PC-3 (cell line): Measurements from ENCODE around the gene CEBPZ. TPM values are rescaled to one million over a fixed set of nuclear protein-coding genes. Genes with fewer than 3 reads are reported as not detected.
"Not testable (repeated sequence)": the region's sequence is repeated elsewhere in the genome, so short reads cannot be mapped to it uniquely, and the experiment has no call there.

Experiments used
- ATAC-seq: fragments of 200-7000 bp; cut with Tn5 transposase; 2 replicates; pipeline ENCODE4 v1.9.1; 2020; ENCODE audit warnings: mild to moderate bottlenecking, moderate library complexity
- BruUV-seq: library from RNA; stranded (reverse); fragments of 400-500 nt; replicated peaks from 2 replicates; lab custom pipeline; 2021; lab: Mats Ljungman, UMichigan
- CTCF ChIA-PET: fragments of 300-600 bp; sonication (Branson Sonifier 250); formaldehyde crosslinking; loops from one replicate; lab custom pipeline; 2022; ENCODE audit warnings: antibody characterized with exemption; lab: Charles Lee
- POLR2A ChIA-PET: fragments of 300-600 bp; sonication (Branson Sonifier 250); formaldehyde crosslinking; loops from one replicate; lab custom pipeline; 2022; ENCODE audit warnings: antibody characterized with exemption; ENCODE audit not compliant: unreplicated experiment; lab: Charles Lee
- DNase-seq: peaks from one replicate; pipeline ENCODE4 v3.0.0-alpha.2; 2015
- H2AFZ ChIP-seq: fragments of 300-600 bp; sonication (generic); 2 replicates; pipeline ENCODE4 v1.6.0; 2016; ENCODE audit warnings: antibody characterized with exemption, low read length
- H3F3A ChIP-seq: fragments of 300-600 bp; sonication (generic); one replicate; pipeline ENCODE4 v1.6.0; 2017; ENCODE audit warnings: antibody characterized with exemption, low read length, control low read depth, mild to moderate bottlenecking; ENCODE audit not compliant: unreplicated experiment
- H3K27ac ChIP-seq: fragments of 300-600 bp; sonication (generic); 2 replicates; pipeline ENCODE4 v1.5.1; 2016; ENCODE audit warnings: mild to moderate bottlenecking, low read length
- H3K27me3 ChIP-seq: fragments of 300-600 bp; sonication (generic); 2 replicates; pipeline ENCODE4 v1.6.1; 2016; ENCODE audit warnings: low read length, mixed read lengths
- H3K36me3 ChIP-seq: fragments of 300-600 bp; sonication (generic); 2 replicates; pipeline ENCODE4 v1.6.1; 2016; ENCODE audit warnings: low read depth, mixed run types, low read length, mixed read lengths
- H3K4me1 ChIP-seq: fragments of 300-600 bp; sonication (generic); 2 replicates; pipeline ENCODE4 v1.5.1; 2016; ENCODE audit warnings: low read length; ENCODE audit not compliant: insufficient read depth
- H3K4me2 ChIP-seq: fragments of 300-600 bp; sonication (generic); 2 replicates; pipeline ENCODE4 v1.6.0; 2016; ENCODE audit warnings: low read length
- H3K4me3 ChIP-seq: fragments of 300-600 bp; sonication (generic); 2 replicates; pipeline ENCODE4 v1.5.1; 2016; ENCODE audit warnings: mild to moderate bottlenecking, low read length, mixed read lengths
- H3K79me2 ChIP-seq: fragments of 300-600 bp; sonication (generic); 2 replicates; pipeline ENCODE4 v1.6.1; 2017; ENCODE audit warnings: low read length, mixed read lengths
- H3K9ac ChIP-seq: fragments of 300-600 bp; sonication (generic); 2 replicates; pipeline ENCODE4 v1.6.0; 2016; ENCODE audit warnings: mild to moderate bottlenecking, low read length
- H3K9me2 ChIP-seq: fragments of 300-600 bp; sonication (generic); replicated peaks from 2 replicates; pipeline ENCODE4 v1.6.1; 2016; ENCODE audit warnings: mixed run types, low read length, mixed read lengths
- H3K9me3 ChIP-seq: fragments of 300-600 bp; sonication (generic); 2 replicates; pipeline ENCODE4 v1.6.1; 2016; ENCODE audit warnings: low read length, mixed read lengths
- H4K20me1 ChIP-seq: fragments of 300-600 bp; sonication (generic); 2 replicates; pipeline ENCODE4 v1.6.1; 2016; ENCODE audit warnings: low read length, mixed read lengths
- CTCF ChIP-seq: fragments of 300-600 bp; sonication (generic); conservative IDR thresholded peaks from 2 replicates; pipeline ENCODE4 v1.5.1; 2017; ENCODE audit warnings: antibody characterized with exemption, low read depth, mild to moderate bottlenecking, low read length
- EZH2 ChIP-seq: fragments of 300-600 bp; sonication (generic); IDR thresholded peaks from one replicate; pipeline ENCODE4 v1.6.1; 2017; ENCODE audit warnings: antibody characterized with exemption, mild to moderate bottlenecking, low read length; ENCODE audit not compliant: unreplicated experiment
- EZH2phosphoT487 ChIP-seq: fragments of 300-600 bp; sonication (generic); IDR thresholded peaks from 2 replicates; pipeline ENCODE4 v1.6.1; 2018; ENCODE audit warnings: mild to moderate bottlenecking, antibody characterized with exemption, low read length, borderline replicate concordance
- intact Hi-C: fragments of 100-400 bp; cut with micrococcal nuclease; formaldehyde crosslinking; loops from 2 replicates; pipeline ENCODE4 v1.9.0; 2023
- total RNA-seq: library from RNA; depleted of rRNA; stranded (reverse); fragments of >200 nt; gene quantifications from 2 replicates; pipeline ENCODE4 v1.2.3, GENCODE V29; 2014

Gene CEBPZ
- total RNA-seq, 1 experiment from 2014 or later, result 39.8 TPM

GRCh38 chr2:37215250-37215649, 16.1 kb downstream of the CEBPZ start:
- Histone ChIP-seq H3K4me1 (no peaks in the 10 kb centered on the region), H3K79me2 (no peaks in the 10 kb centered on the region), H3K9me2 (no peaks in the 10 kb centered on the region), H3K4me3 (no peak overlapping the region), H3K4me2 (no peak overlapping the region), H3K36me3 (peaks cover 73% of the 10 kb centered on the region), H2AFZ (no peak overlapping the region), H3F3A (no peaks in the 10 kb centered on the region), H3K27me3 (no peaks in the 10 kb centered on the region), H3K9me3 (no peaks in the 10 kb centered on the region), H3K27ac (peak overlapping the region; percentile 16), H3K9ac (no peak overlapping the region), H4K20me1 (no peaks in the 10 kb centered on the region)
- ATAC-seq (no peak), DNase-seq (no peak)
- intact Hi-C loops, result no loop called here
- ChIA-PET POLR2A (no interaction called here), CTCF (no interaction called here)
- BruUV-seq, result no TSS peak
- TF ChIP-seq CTCF, result no peak
- no peak for TF ChIP-seq EZH2phosphoT487
- TF ChIP-seq EZH2, result no peak

GRCh38 chr2:37211939-37212338, 19.5 kb downstream of the CEBPZ start:
- intact Hi-C loops, result loop anchor here (5.0 kb wide), 1 partner anchor 45 kb away; no protein-coding TSS in a partner anchor
- no peaks in the 10 kb centered on the region for H3K27me3 ChIP-seq
- POLR2A ChIA-PET, result no interaction called here
- H3K36me3 ChIP-seq, result peaks cover 90% of the 10 kb centered on the region
- no peaks in the 10 kb centered on the region for H3K9me3 ChIP-seq
- no peaks in the 10 kb centered on the region for H4K20me1 ChIP-seq
- no peaks in the 10 kb centered on the region for H3K9me2 ChIP-seq
- CTCF ChIA-PET, result interaction anchor here (0.6 kb wide), 1 partner anchor 55 kb away, joined by 3 read pairs; the partner anchor contains the start of gene EIF2AK2
- DNase-seq, result no peak
- no peak overlapping the region for H3K9ac ChIP-seq
- no peak overlapping the region for H2AFZ ChIP-seq
- no peaks in the 10 kb centered on the region for H3F3A ChIP-seq
- peaks cover 28% of the 10 kb centered on the region for H3K79me2 ChIP-seq
- no peak overlapping the region for H3K4me3 ChIP-seq
- no TSS peak for BruUV-seq
- no peaks in the 10 kb centered on the region for H3K4me1 ChIP-seq
- no peak overlapping the region for H3K4me2 ChIP-seq
- peak; percentile 92 for ATAC-seq
- TF ChIP-seq CTCF (no peak), EZH2 (no peak), EZH2phosphoT487 (no peak)
- H3K27ac ChIP-seq, result no peak overlapping the region

- no peak for TF ChIP-seq EZH2
- TF ChIP-seq CTCF, result no peak
- no peak for TF ChIP-seq EZH2phosphoT487
- H3K9me2 ChIP-seq, result no peaks in the 10 kb centered on the region
- H3K27me3 ChIP-seq, result no peaks in the 10 kb centered on the region
- no peaks in the 10 kb centered on the region for H3F3A ChIP-seq
- no peaks in the 10 kb centered on the region for H3K9me3 ChIP-seq
- H3K27ac ChIP-seq, result no peak overlapping the region
- H3K36me3 ChIP-seq, result peaks cover 91% of the 10 kb centered on the region
- DNase-seq (no peak), ATAC-seq (no peak)
- no peaks in the 10 kb centered on the region for H3K4me1 ChIP-seq
- no peaks in the 10 kb centered on the region for H4K20me1 ChIP-seq
- H3K4me2 ChIP-seq, result no peak overlapping the region
- intact Hi-C loops, result loop anchor here (5.0 kb wide), 1 partner anchor 44 kb away; no protein-coding TSS in a partner anchor
- ChIA-PET CTCF (interaction anchor here (0.6 kb wide), 1 partner anchor 54 kb away, joined by 3 read pairs; the partner anchor contains the start of gene EIF2AK2), POLR2A (interaction anchor here (0.6 kb wide), 1 partner anchor 21 kb away, joined by 3 read pairs; no protein-coding TSS in a partner anchor)
- peaks cover 35% of the 10 kb centered on the region for H3K79me2 ChIP-seq
- BruUV-seq, result no TSS peak
- H3K4me3 ChIP-seq, result no peak overlapping the region
- no peak overlapping the region for H3K9ac ChIP-seq
- no peak overlapping the region for H2AFZ ChIP-seq
Measured at GRCh38 chr2:37211212-37211611, 20.2 kb downstream of the CEBPZ start.

GRCh38 chr2:37206760-37207159, 24.6 kb downstream of the CEBPZ start:
- H3K4me3 ChIP-seq, H4K20me1 ChIP-seq, H3K27me3 ChIP-seq, ATAC-seq, H3K9me3 ChIP-seq, CTCF ChIA-PET, intact Hi-C loops, BruUV-seq, H3K4me1 ChIP-seq, H3K9me2 ChIP-seq, H3K4me2 ChIP-seq, H3K27ac ChIP-seq, DNase-seq, H2AFZ ChIP-seq, H3F3A ChIP-seq, H3K9ac ChIP-seq: not testable (repeated sequence)
- Histone ChIP-seq H3K79me2 (peaks cover 57% of the 10 kb centered on the region), H3K36me3 (peaks cover 85% of the 10 kb centered on the region)
- POLR2A ChIA-PET, result interaction anchor here (0.6 kb wide), 1 partner anchor 8 kb away, joined by 14 read pairs; no protein-coding TSS in a partner anchor
